SU-DHL-6 (cell line): Measurements from ENCODE around the gene CHEK2.

Experiments used
- H2AFZ ChIP-seq: fragments of 200-600 bp; sonication (generic); 2 replicates; pipeline ENCODE4 v1.6.1; 2014; ENCODE audit warnings: low read depth, mild to moderate bottlenecking, moderate library complexity, mixed read lengths, antibody characterized with exemption, low read length; ENCODE audit not compliant: severe bottlenecking
- H3F3A ChIP-seq: fragments of 200-600 bp; shearing (Covaris generic); 2 replicates; pipeline ENCODE4 v1.6.0; 2016; ENCODE audit warnings: antibody characterized with exemption, mild to moderate bottlenecking; ENCODE audit not compliant: insufficient read depth
- H3K27ac ChIP-seq: fragments of 200-600 bp; sonication (generic); 2 replicates; pipeline ENCODE4 v1.5.1; 2016; ENCODE audit warnings: low read depth, mild to moderate bottlenecking, low read length, moderate library complexity, mixed read lengths
- H3K27me3 ChIP-seq: fragments of 200-600 bp; sonication (generic), shearing (Covaris generic); 2 replicates; pipeline ENCODE4 v1.6.0; 2014; ENCODE audit warnings: mild to moderate bottlenecking, low read length
- H3K36me3 ChIP-seq: fragments of 200-600 bp; sonication (generic); 2 replicates; pipeline ENCODE4 v1.6.1; 2014; ENCODE audit warnings: mild to moderate bottlenecking, low read length, mixed read lengths
- H3K4me2 ChIP-seq: fragments of 300-600, 200-600 bp; shearing (Covaris generic), sonication (generic); 2 replicates; pipeline ENCODE4 v1.6.0; 2014; ENCODE audit warnings: low read length, low read depth, mild to moderate bottlenecking; ENCODE audit not compliant: poor library complexity, severe bottlenecking
- H3K4me3 ChIP-seq: fragments of 200-600 bp; sonication (generic); 2 replicates; pipeline ENCODE4 v1.5.1; 2014; ENCODE audit warnings: antibody characterized with exemption, low read length, mild to moderate bottlenecking, mixed read lengths; ENCODE audit not compliant: insufficient read depth, poor library complexity, severe bottlenecking
- H3K79me2 ChIP-seq: fragments of 200-600 bp; sonication (generic); 2 replicates; pipeline ENCODE4 v1.6.1; 2014; ENCODE audit warnings: mild to moderate bottlenecking, low read length, moderate library complexity; ENCODE audit not compliant: insufficient read depth
- H3K9ac ChIP-seq: fragments of 200-600 bp; sonication (generic); 2 replicates; pipeline ENCODE4 v1.7.0; 2014; ENCODE audit warnings: mild to moderate bottlenecking, low read length
- H3K9me2 ChIP-seq: fragments of 200-600 bp; sonication (generic); replicated peaks from 2 replicates; pipeline ENCODE4 v1.6.1; 2014; ENCODE audit warnings: low read length; ENCODE audit not compliant: insufficient read depth
- H3K9me3 ChIP-seq: fragments of 200-600 bp; sonication (generic); 2 replicates; pipeline ENCODE4 v1.6.1; 2014; ENCODE audit warnings: low read length, mixed read lengths; ENCODE audit not compliant: insufficient read depth
- H4K20me1 ChIP-seq: fragments of 200-600 bp; sonication (generic); 2 replicates; pipeline ENCODE4 v1.6.1; 2014; ENCODE audit warnings: low read depth, mild to moderate bottlenecking, antibody characterized with exemption, low read length, moderate library complexity, mixed read lengths
- CTCF ChIP-seq: fragments of 200-600 bp; sonication (generic); IDR thresholded peaks from one replicate; pipeline ENCODE4 v1.5.1; 2017; ENCODE audit warnings: antibody characterized with exemption, mild to moderate bottlenecking, low read length, moderate library complexity; ENCODE audit not compliant: insufficient read depth, poor library complexity, severe bottlenecking
- EZH2phosphoT487 ChIP-seq: fragments of 200-600 bp; sonication (generic), shearing (Covaris generic); conservative IDR thresholded peaks from 2 replicates; pipeline ENCODE4 v1.6.1; 2018; ENCODE audit warnings: mild to moderate bottlenecking, antibody characterized with exemption, low read length, moderate library complexity, mixed read lengths

CHEK2 gene

GRCh38 chr22:28750471-28750881, 8.9 kb upstream of the CHEK2 start:
- H3K27ac ChIP-seq: no peak overlapping the region
- TF ChIP-seq EZH2phosphoT487 (no peak), CTCF (no peak)
- no peaks in the 10 kb centered on the region for H3K27me3 ChIP-seq
- no peaks in the 10 kb centered on the region for H4K20me1 ChIP-seq
- no peak overlapping the region for H3K4me2 ChIP-seq
- H3K4me3 ChIP-seq: no peak overlapping the region
- H3K9ac ChIP-seq: no peak overlapping the region
- no peaks in the 10 kb centered on the region for H3K9me3 ChIP-seq
- H3F3A ChIP-seq: no peaks in the 10 kb centered on the region
- no peaks in the 10 kb centered on the region for H3K9me2 ChIP-seq
- no peak overlapping the region for H2AFZ ChIP-seq
- no peaks in the 10 kb centered on the region for H3K79me2 ChIP-seq
- peaks cover 8% of the 10 kb centered on the region; the same call in 1 of the 2 replicates for H3K36me3 ChIP-seq

GRCh38 chr22:28743852-28744251, 2.2 kb upstream of the CHEK2 start:
- no peak overlapping the region for H2AFZ ChIP-seq
- no peak overlapping the region for H3K4me3 ChIP-seq
- no peaks in the 10 kb centered on the region for H3K9me2 ChIP-seq
- H3K9ac ChIP-seq: no peak overlapping the region
- TF ChIP-seq CTCF: no peak
- TF ChIP-seq EZH2phosphoT487: no peak
- no peaks in the 10 kb centered on the region for H4K20me1 ChIP-seq
- H3K4me2 ChIP-seq: peak overlapping the region; percentile 87
- H3K79me2 ChIP-seq: peaks cover 25% of the 10 kb centered on the region
- H3K27me3 ChIP-seq: no peaks in the 10 kb centered on the region
- peaks cover 7% of the 10 kb centered on the region; the same call in 1 of the 2 replicates for H3F3A ChIP-seq
- no peak overlapping the region for H3K27ac ChIP-seq
- H3K36me3 ChIP-seq: no peaks in the 10 kb centered on the region
- H3K9me3 ChIP-seq: no peaks in the 10 kb centered on the region

- H3F3A ChIP-seq: peaks cover 7% of the 10 kb centered on the region; the same call in 1 of the 2 replicates
- TF ChIP-seq CTCF (no peak), EZH2phosphoT487 (no peak)
- peaks cover 37% of the 10 kb centered on the region for H3K79me2 ChIP-seq
- H3K27me3 ChIP-seq: no peaks in the 10 kb centered on the region
- H3K36me3 ChIP-seq: no peaks in the 10 kb centered on the region
- H4K20me1 ChIP-seq: no peaks in the 10 kb centered on the region
- H3K27ac ChIP-seq: peak overlapping the region; percentile 82
- H3K9me3 ChIP-seq: no peaks in the 10 kb centered on the region
- H3K4me3 ChIP-seq: peak overlapping the region; percentile 85
- H3K9me2 ChIP-seq: no peaks in the 10 kb centered on the region
- H2AFZ ChIP-seq: peak overlapping the region; percentile 83
- peak overlapping the region; percentile 87 for H3K4me2 ChIP-seq
- H3K9ac ChIP-seq: peak overlapping the region; percentile 95
Measured at GRCh38 chr22:28742562-28742962, 942 bp upstream of the CHEK2 start.
